SK-N-SH (cell line): ENCODE data around the gene OR2T4. TPM values are rescaled to one million over a fixed set of nuclear protein-coding genes. Genes with fewer than 3 reads are reported as not detected.

Experiments used
- CTCF ChIA-PET: fragments of 300-600, 350-600 bp; formaldehyde crosslinking; extraction: SDS; loops from one replicate; lab custom pipeline; 2021; lab: Yijun Ruan, JAX
- POLR2A ChIA-PET: fragments of 350-600 bp; sonication (Branson Sonifier 250); formaldehyde crosslinking; extraction: SDS; loops from one replicate; lab custom pipeline; 2020; ENCODE audit warnings: antibody characterized with exemption, inconsistent platforms; lab: Yijun Ruan, JAX
- DNase-seq: peaks from one replicate; pipeline ENCODE4 v3.0.0; 2012
- H2AFZ ChIP-seq: fragments of 200-600 bp; sonication (generic); 2 replicates; pipeline ENCODE4 v1.8.1; 2016; ENCODE audit warnings: antibody characterized with exemption, mild to moderate bottlenecking, low read depth
- H3F3A ChIP-seq: fragments of 200-600 bp; sonication (generic); replicated peaks from 2 replicates; pipeline ENCODE3; 2016; ENCODE audit warnings: antibody characterized with exemption, mild to moderate bottlenecking; ENCODE audit not compliant: insufficient read depth
- H3K27ac ChIP-seq, 2 experiments: fragments of 200-500 bp in 1 of 2; fragments of 200-600 bp in 1 of 2; sonication (Bioruptor generic) in 1 of 2; sonication (generic), shearing (Covaris generic) in 1 of 2; 2 replicates each; pipeline versions ENCODE4 v1.5.1 to v1.6.1; 2014 to 2016; ENCODE audit warnings: low read depth in 2 of 2, inconsistent platforms in 1 of 2, low read length in 1 of 2, mild to moderate bottlenecking in 1 of 2, mixed read lengths in 1 of 2
- H3K27me3 ChIP-seq: fragments of 200-600 bp; sonication (generic), shearing (Covaris generic); 2 replicates; pipeline ENCODE4 v1.6.1; 2016; ENCODE audit warnings: mixed run types; ENCODE audit not compliant: insufficient read depth
- H3K36me3 ChIP-seq, 2 experiments: fragments of 200-500 bp in 1 of 2; fragments of 200-600 bp in 1 of 2; sonication (Bioruptor generic) in 1 of 2; sonication (generic) in 1 of 2; replicated peaks in 1 of 2; 2 replicates each; pipeline versions ENCODE3 to v1.5.1; 2014 to 2016; ENCODE audit warnings: low read length in 1 of 2, mild to moderate bottlenecking in 1 of 2; ENCODE audit not compliant: insufficient read depth in 2 of 2, control insufficient read depth in 1 of 2
- H3K4me1 ChIP-seq, 2 experiments: fragments of 200-500 bp in 1 of 2; fragments of 200-600 bp in 1 of 2; sonication (Bioruptor generic) in 1 of 2; sonication (generic), shearing (Covaris generic) in 1 of 2; 2 replicates each; pipeline versions ENCODE4 v1.5.1 to v1.6.1; 2014 to 2016; ENCODE audit warnings: low read depth in 1 of 2, low read length in 1 of 2, mixed run types in 1 of 2; ENCODE audit not compliant: insufficient read depth in 2 of 2, control insufficient read depth in 1 of 2
- H3K4me2 ChIP-seq: fragments of 200-600 bp; sonication (generic), shearing (Covaris generic); 2 replicates; pipeline ENCODE4 v1.6.1; 2017; ENCODE audit warnings: mixed run types
- H3K4me3 ChIP-seq, 2 experiments: fragments of 200-500 bp in 1 of 2; fragments of 200-600 bp in 1 of 2; sonication (Bioruptor generic) in 1 of 2; sonication (generic), shearing (Covaris generic) in 1 of 2; 2 replicates each; pipeline versions ENCODE4 v1.5.1 to v1.8.1; 2014 to 2016; ENCODE audit warnings: low read depth in 2 of 2, inconsistent platforms in 1 of 2, low read length in 1 of 2, mild to moderate bottlenecking in 1 of 2, mixed read lengths in 1 of 2, moderate library complexity in 1 of 2
- H3K79me2 ChIP-seq: fragments of 200-600 bp; sonication (generic); 2 replicates; pipeline ENCODE4 v1.8.1; 2017; ENCODE audit warnings: mild to moderate bottlenecking; ENCODE audit not compliant: insufficient read depth
- H3K9ac ChIP-seq: fragments of 200-600 bp; sonication (generic); 2 replicates; pipeline ENCODE4 v1.6.1; 2017; ENCODE audit warnings: mixed run types
- H3K9me2 ChIP-seq: fragments of 200-600 bp; sonication (generic); 2 replicates; pipeline ENCODE4 v1.6.1; 2017; ENCODE audit warnings: mixed run types
- H3K9me3 ChIP-seq: fragments of 200-600 bp; sonication (generic); 2 replicates; pipeline ENCODE4 v1.6.1; 2017; ENCODE audit warnings: mixed run types, mild to moderate bottlenecking, moderate library complexity
- H4K20me1 ChIP-seq: fragments of 200-600 bp; sonication (generic); 2 replicates; pipeline ENCODE4 v1.6.1; 2017; ENCODE audit warnings: mild to moderate bottlenecking, mixed run types; ENCODE audit not compliant: insufficient read depth
- CHD2 ChIP-seq: fragments of 150-350 bp; IDR thresholded peaks from 2 replicates; pipeline ENCODE4 v1.6.1; 2018; ENCODE audit warnings: low read length; ENCODE audit not compliant: partially characterized antibody
- ELF1 ChIP-seq: IDR thresholded peaks from 2 replicates; pipeline ENCODE4 v1.4.0; 2012
- FOXJ3 ChIP-seq: sonication (generic); formaldehyde crosslinking; IDR thresholded peaks from 2 replicates; pipeline ENCODE4 v1.5.1; 2020; ENCODE audit warnings: mild to moderate bottlenecking, missing genetic modification reagents
- GABPA ChIP-seq: IDR thresholded peaks from 2 replicates; pipeline ENCODE4 v1.4.0; 2012; ENCODE audit warnings: low read depth, mild to moderate bottlenecking
- GATA2 ChIP-seq: sonication (generic); formaldehyde crosslinking; IDR thresholded peaks from 2 replicates; pipeline ENCODE4 v1.5.0; 2020; ENCODE audit warnings: mild to moderate bottlenecking, missing genetic modification reagents
- IRF3 ChIP-seq: fragments of 150-350 bp; IDR thresholded peaks from 2 replicates; pipeline ENCODE4 v1.6.1; 2016; ENCODE audit warnings: mild to moderate bottlenecking, low read depth, low read length
- JUND ChIP-seq: IDR thresholded peaks from 2 replicates; pipeline ENCODE4 v1.4.0; 2012
- MXI1 ChIP-seq: IDR thresholded peaks from 2 replicates; pipeline ENCODE4 v1.6.1; 2012; ENCODE audit warnings: mild to moderate bottlenecking, low read depth, low read length, improper control_type of control experiment
- NFIC ChIP-seq: IDR thresholded peaks from 2 replicates; pipeline ENCODE4 v1.4.0; 2012; ENCODE audit warnings: borderline replicate concordance
- PBX3 ChIP-seq: IDR thresholded peaks from 2 replicates; pipeline ENCODE4; 2012
- RAD21 ChIP-seq: IDR thresholded peaks from 2 replicates; pipeline ENCODE4 v1.6.1; 2012; ENCODE audit warnings: mild to moderate bottlenecking, low read length
- RFX5 ChIP-seq: IDR thresholded peaks from 2 replicates; pipeline ENCODE4 v1.6.1; 2012; ENCODE audit warnings: mild to moderate bottlenecking, improper control_type of control experiment, low read length
- SIN3A ChIP-seq: IDR thresholded peaks from 2 replicates; pipeline ENCODE4 v1.6.1; 2012; ENCODE audit warnings: low read depth, mild to moderate bottlenecking, low read length, moderate library complexity, borderline replicate concordance
- TAF1 ChIP-seq: IDR thresholded peaks from 2 replicates; pipeline ENCODE4 v1.6.1; 2012; ENCODE audit warnings: low read depth, mild to moderate bottlenecking, low read length, moderate library complexity, borderline replicate concordance
- WGBS: methylation state at CpG from one replicate; pipeline ENCODE4 v1.1.6; 2017; ENCODE audit warnings: low lambda C conversion rate; 5-methylcytosine and 5-hydroxymethylcytosine counted together
- polyA plus RNA-seq, 3 experiments: library from polyadenylated mRNA; depleted of rRNA; stranded (reverse); fragments of >200 nt; gene quantifications; 2 replicates each; pipeline ENCODE4 v1.2.3, GENCODE V29; 2012
- TF ChIP-seq, protein P1 (sequence below): IDR thresholded peaks from 2 replicates; pipeline ENCODE4 v1.4.0; 2012; ENCODE audit warnings: low read depth, borderline replicate concordance

OR2T4 gene
- polyA plus RNA-seq, 1 of the 3 experiments (the other 2 are of a cell fraction), result not detected

DNA sequence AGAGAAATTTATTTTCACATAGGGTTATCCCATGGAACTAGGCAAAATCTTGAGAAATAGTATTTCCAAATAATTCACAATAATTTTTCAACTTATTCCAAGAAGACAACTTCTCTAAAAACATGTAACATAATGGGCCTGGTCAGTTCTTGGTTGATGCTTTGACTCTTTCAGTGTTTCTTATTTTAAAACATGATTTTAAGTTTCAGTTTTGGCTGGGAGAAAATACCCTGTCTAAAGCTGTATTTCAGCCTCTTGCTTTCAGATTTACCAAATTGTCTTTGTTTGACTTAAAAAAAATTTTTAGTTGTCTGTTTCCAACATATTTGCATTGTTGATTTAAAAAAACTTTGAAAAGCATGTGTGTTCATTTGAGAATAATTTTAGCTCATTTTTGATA is 5.1 kb downstream of the OR2T4 start:
- H3K27ac ChIP-seq, result no peak overlapping the region
- no peak for DNase-seq
- no peaks in the 10 kb centered on the region for H3K4me1 ChIP-seq
- no peak overlapping the region for H2AFZ ChIP-seq
- no peak overlapping the region for H3K9ac ChIP-seq
- no peak overlapping the region for H3K4me3 ChIP-seq
- TF ChIP-seq MXI1, result no peak
- no peak for TF ChIP-seq IRF3
- TF ChIP-seq JUND, result no peak
- H3K36me3 ChIP-seq, result no peaks in the 10 kb centered on the region
- POLR2A ChIA-PET, result no interaction called here
- no peaks in the 10 kb centered on the region for H3K27me3 ChIP-seq
- H3F3A ChIP-seq, result no peaks in the 10 kb centered on the region
- no peaks in the 10 kb centered on the region for H3K79me2 ChIP-seq
- H3K9me2 ChIP-seq, result no peaks in the 10 kb centered on the region
- H3K4me2 ChIP-seq, result no peak overlapping the region
- H4K20me1 ChIP-seq, result no peaks in the 10 kb centered on the region
- peaks cover 4% of the 10 kb centered on the region for H3K9me3 ChIP-seq
- CTCF ChIA-PET, result no interaction called here

DNA sequence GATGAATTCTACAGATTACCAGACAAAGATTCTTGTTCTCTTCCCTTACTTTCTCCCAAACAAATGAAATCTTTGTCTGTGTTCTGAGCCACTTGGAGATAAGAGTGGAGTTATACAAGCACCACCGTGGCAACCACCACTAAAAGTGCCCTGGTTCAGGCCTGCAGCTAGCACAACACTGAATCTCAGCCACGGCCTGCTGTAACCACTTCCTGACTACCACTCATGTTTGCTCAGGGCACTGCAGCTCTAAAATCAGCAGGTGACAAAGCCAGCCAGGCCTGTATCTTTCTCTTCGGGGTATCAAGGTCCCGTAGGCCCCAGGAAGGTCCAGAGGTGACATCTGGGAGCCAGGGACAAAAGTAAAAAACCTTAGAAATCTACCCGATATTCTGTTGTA is 10.9 kb downstream of the OR2T4 start:
- Histone ChIP-seq H3K36me3 (no peaks in the 10 kb centered on the region), H3K9me2 (no peaks in the 10 kb centered on the region), H2AFZ (no peak overlapping the region), H3K27me3 (no peaks in the 10 kb centered on the region), H3K79me2 (no peaks in the 10 kb centered on the region), H3K27ac (no peak overlapping the region), H3K9me3 (no peaks in the 10 kb centered on the region), H3K4me3 (no peak overlapping the region), H3K4me1 (no peaks in the 10 kb centered on the region), H3F3A (no peaks in the 10 kb centered on the region), H3K4me2 (no peak overlapping the region), H3K9ac (no peak overlapping the region), H4K20me1 (no peaks in the 10 kb centered on the region)
- 2% methylated on average over 5 of the region's 5 CpGs for WGBS
- no peak for TF ChIP-seq FOXJ3 (CRISPR knock-in tag)
- TF ChIP-seq GABPA, result no peak
- no peak for TF ChIP-seq ELF1
- no peak for TF ChIP-seq CHD2
- ChIA-PET POLR2A (no interaction called here), CTCF (no interaction called here)
- no peak for DNase-seq

DNA sequence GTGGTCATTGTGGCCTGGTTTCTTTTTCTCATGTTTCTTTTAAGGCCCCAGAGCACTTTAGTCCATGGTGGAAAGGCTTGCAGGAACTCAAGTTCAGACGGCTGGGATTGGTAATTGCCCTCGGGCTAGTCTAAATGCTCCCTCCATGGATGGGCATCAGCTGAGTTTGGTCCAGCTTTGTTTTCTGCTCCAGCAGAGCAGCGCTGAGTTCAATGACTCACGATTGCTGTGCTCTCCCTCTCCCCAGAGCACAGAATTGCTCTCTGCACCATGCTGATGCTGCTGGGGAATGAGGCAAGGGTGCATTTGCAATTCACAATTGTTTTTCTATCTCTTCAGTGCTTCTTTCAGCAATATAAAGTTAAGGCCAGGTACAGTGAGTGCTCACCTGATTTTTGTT is 12.3 kb downstream of the OR2T4 start:
- Histone ChIP-seq H3K9ac (no peak overlapping the region), H3F3A (no peaks in the 10 kb centered on the region), H3K36me3 (no peaks in the 10 kb centered on the region), H3K9me2 (no peaks in the 10 kb centered on the region), H3K27me3 (no peaks in the 10 kb centered on the region), H2AFZ (no peak overlapping the region), H3K4me1 (no peaks in the 10 kb centered on the region), H3K4me3 (no peak overlapping the region), H3K4me2 (no peak overlapping the region), H3K27ac (no peak overlapping the region), H3K9me3 (no peaks in the 10 kb centered on the region), H3K79me2 (no peaks in the 10 kb centered on the region)
- ChIA-PET POLR2A (no interaction called here), CTCF (no interaction called here)
- WGBS, result 0% methylated on average over 4 of the region's 4 CpGs
- no peak for DNase-seq
- TF ChIP-seq, protein P1, sequence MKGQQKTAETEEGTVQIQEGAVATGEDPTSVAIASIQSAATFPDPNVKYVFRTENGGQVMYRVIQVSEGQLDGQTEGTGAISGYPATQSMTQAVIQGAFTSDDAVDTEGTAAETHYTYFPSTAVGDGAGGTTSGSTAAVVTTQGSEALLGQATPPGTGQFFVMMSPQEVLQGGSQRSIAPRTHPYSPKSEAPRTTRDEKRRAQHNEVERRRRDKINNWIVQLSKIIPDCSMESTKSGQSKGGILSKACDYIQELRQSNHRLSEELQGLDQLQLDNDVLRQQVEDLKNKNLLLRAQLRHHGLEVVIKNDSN, result no peak
- TF ChIP-seq TAF1, result no peak
- TF ChIP-seq ELF1, result no peak
- no peak for TF ChIP-seq PBX3
- no peak for TF ChIP-seq RFX5
- no peak for TF ChIP-seq RAD21
- no peak for TF ChIP-seq NFIC
- no peak for TF ChIP-seq GATA2 (CRISPR knock-in tag)
- no peak for TF ChIP-seq SIN3A
- TF ChIP-seq JUND, result no peak
- no peak for TF ChIP-seq MXI1
- TF ChIP-seq, all 33 proteins: peak for 0
- no peaks in the 10 kb centered on the region for H4K20me1 ChIP-seq
